Measurements from ENCODE around the gene TSPY9.
"Not testable (repeated sequence)": the region's sequence is repeated elsewhere in the genome, so short reads cannot be mapped to it uniquely, and the experiment has no call there.

TSPY9 gene, protein sequence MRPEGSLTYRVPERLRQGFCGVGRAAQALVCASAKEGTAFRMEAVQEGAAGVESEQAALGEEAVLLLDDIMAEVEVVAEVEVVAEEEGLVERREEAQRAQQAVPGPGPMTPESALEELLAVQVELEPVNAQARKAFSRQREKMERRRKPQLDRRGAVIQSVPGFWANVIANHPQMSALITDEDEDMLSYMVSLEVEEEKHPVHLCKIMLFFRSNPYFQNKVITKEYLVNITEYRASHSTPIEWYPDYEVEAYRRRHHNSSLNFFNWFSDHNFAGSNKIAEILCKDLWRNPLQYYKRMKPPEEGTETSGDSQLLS

DNA sequence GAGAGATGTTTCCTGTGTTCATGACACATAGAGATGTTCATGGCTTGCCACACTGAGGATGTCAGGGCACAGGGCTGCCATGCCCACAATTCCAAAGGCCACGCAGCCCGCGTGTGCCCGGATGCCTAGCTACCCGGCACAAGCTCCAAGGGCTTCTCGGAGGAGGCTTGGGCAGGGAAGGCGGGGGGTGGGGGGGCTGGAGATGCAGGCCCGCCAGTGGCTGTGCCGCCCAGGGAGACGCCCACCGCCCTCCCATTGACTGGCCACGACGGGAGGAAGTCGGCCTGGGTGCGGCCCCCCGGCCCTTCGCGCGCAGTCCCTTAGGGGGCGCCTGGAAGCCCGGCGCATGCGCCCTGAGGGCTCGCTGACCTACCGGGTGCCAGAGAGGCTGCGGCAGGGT lies at the start of gene TSPY9:
Gene TSPY9, plus strand, starts transcription at position 301 of the 400 bp plus-strand sequence. Its CDS starts 46 bp downstream, at position 347.
- H3K9me3 ChIP-seq (replicated peaks; ENCODE audit: insufficient read depth, low read length); H3K27me3 ChIP-seq (replicated peaks; ENCODE audit: insufficient read depth, low read length); H3K27ac ChIP-seq (ENCODE audit: low read length); H3F3A ChIP-seq (ENCODE audit: insufficient read depth, low read length); H3K4me3 ChIP-seq (ENCODE audit: low read length); DNase-seq; H4K20me1 ChIP-seq (ENCODE audit: insufficient read depth, low read length); H3K4me1 ChIP-seq (ENCODE audit: low read length); H2AFZ ChIP-seq (ENCODE audit: low read length); H3K9me2 ChIP-seq (replicated peaks; ENCODE audit: insufficient read depth, low read length); H3K79me2 ChIP-seq (ENCODE audit: low read length); H3K36me3 ChIP-seq (replicated peaks; ENCODE audit: insufficient read depth, low read length); H3K9ac ChIP-seq (ENCODE audit: low read length); H3K4me2 ChIP-seq (ENCODE audit: low read depth, low read length): not testable (repeated sequence)

DNA sequence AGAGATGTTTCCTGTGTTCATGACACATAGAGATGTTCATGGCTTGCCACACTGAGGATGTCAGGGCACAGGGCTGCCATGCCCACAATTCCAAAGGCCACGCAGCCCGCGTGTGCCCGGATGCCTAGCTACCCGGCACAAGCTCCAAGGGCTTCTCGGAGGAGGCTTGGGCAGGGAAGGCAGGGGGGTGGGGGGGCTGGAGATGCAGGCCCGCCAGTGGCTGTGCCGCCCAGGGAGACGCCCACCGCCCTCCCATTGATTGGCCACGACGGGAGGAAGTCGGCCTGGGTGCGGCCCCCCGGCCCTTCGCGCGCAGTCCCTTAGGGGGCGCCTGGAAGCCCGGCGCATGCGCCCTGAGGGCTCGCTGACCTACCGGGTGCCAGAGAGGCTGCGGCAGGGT lies 20.4 kb upstream of the TSPY9 start, which contains the start of gene TSPY1:
Gene TSPY1, plus strand, starts transcription at position 301 of the 400 bp plus-strand sequence. Its CDS starts 46 bp downstream, at position 347.
- H3K9me2 ChIP-seq (replicated peaks; ENCODE audit: insufficient read depth, low read length); H2AFZ ChIP-seq (ENCODE audit: low read length); DNase-seq; H3K27ac ChIP-seq (ENCODE audit: low read length); H3K27me3 ChIP-seq (replicated peaks; ENCODE audit: insufficient read depth, low read length); H3F3A ChIP-seq (ENCODE audit: insufficient read depth, low read length); H4K20me1 ChIP-seq (ENCODE audit: insufficient read depth, low read length); H3K9ac ChIP-seq (ENCODE audit: low read length); H3K36me3 ChIP-seq (replicated peaks; ENCODE audit: insufficient read depth, low read length); H3K79me2 ChIP-seq (ENCODE audit: low read length); H3K4me2 ChIP-seq (ENCODE audit: low read depth, low read length); H3K4me1 ChIP-seq (ENCODE audit: low read length); H3K9me3 ChIP-seq (replicated peaks; ENCODE audit: insufficient read depth, low read length); H3K4me3 ChIP-seq (ENCODE audit: low read length): not testable (repeated sequence)

DNA sequence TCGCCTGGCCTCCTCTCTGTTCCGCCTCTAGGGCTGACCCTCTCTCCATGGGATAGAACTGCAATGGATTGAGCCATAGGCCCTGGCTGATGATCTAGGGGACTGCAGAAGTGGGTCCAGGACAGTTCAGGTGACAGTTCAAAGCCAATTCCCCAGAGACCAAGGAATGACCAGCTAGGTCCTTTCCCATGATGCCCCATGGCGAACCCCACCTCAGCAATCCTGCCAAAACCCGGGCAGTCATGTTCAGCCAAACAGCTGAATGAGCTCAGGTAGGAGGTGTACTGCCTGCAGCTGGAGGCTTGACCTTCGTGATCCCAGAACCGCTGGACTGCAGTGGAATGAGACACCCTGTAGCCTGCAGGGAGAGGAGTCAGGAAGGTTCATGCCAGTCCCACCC lies 17.3 kb downstream of the TSPY9 start:
- not testable (repeated sequence) for H3K4me3 ChIP-seq (ENCODE audit: low read length); H3K79me2 ChIP-seq (ENCODE audit: low read length); H3K27ac ChIP-seq (ENCODE audit: low read length); H3K9ac ChIP-seq (ENCODE audit: low read length); H3F3A ChIP-seq (ENCODE audit: insufficient read depth, low read length); H3K4me2 ChIP-seq (ENCODE audit: low read depth, low read length); H3K4me1 ChIP-seq (ENCODE audit: low read length); H3K27me3 ChIP-seq (replicated peaks; ENCODE audit: insufficient read depth, low read length); H3K9me3 ChIP-seq (replicated peaks; ENCODE audit: insufficient read depth, low read length); H2AFZ ChIP-seq (ENCODE audit: low read length); H4K20me1 ChIP-seq (ENCODE audit: insufficient read depth, low read length); DNase-seq; H3K36me3 ChIP-seq (replicated peaks; ENCODE audit: insufficient read depth, low read length); H3K9me2 ChIP-seq (replicated peaks; ENCODE audit: insufficient read depth, low read length)

DNA sequence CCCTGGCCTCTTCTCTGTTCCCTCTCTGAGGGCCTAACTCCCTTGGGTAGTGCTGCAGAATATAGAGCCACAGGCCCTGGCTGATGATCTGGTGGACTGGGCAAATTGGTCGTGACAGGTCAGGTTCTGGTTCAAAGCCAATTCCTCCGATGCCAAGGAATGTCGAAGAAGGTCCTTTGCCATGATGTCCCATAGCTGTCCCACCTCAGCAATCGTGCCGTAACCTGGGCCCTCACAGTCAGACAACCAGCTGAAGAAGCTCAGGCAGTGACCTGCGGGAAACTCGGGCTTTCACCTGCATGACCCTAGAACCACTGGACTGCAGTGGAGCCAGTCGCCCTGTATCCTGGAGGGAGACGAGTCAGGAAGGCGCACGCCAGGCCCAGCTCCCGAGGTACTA lies 29.2 kb downstream of the TSPY9 start:
- H3K4me2 ChIP-seq (ENCODE audit: low read depth, low read length); H3K9me3 ChIP-seq (replicated peaks; ENCODE audit: insufficient read depth, low read length); H3K79me2 ChIP-seq (ENCODE audit: low read length); H3K36me3 ChIP-seq (replicated peaks; ENCODE audit: insufficient read depth, low read length); H3K4me1 ChIP-seq (ENCODE audit: low read length); H3F3A ChIP-seq (ENCODE audit: insufficient read depth, low read length); H3K9ac ChIP-seq (ENCODE audit: low read length); H4K20me1 ChIP-seq (ENCODE audit: insufficient read depth, low read length); H3K9me2 ChIP-seq (replicated peaks; ENCODE audit: insufficient read depth, low read length); H3K4me3 ChIP-seq (ENCODE audit: low read length); H3K27me3 ChIP-seq (replicated peaks; ENCODE audit: insufficient read depth, low read length); DNase-seq; H2AFZ ChIP-seq (ENCODE audit: low read length); H3K27ac ChIP-seq (ENCODE audit: low read length): not testable (repeated sequence)

DNA sequence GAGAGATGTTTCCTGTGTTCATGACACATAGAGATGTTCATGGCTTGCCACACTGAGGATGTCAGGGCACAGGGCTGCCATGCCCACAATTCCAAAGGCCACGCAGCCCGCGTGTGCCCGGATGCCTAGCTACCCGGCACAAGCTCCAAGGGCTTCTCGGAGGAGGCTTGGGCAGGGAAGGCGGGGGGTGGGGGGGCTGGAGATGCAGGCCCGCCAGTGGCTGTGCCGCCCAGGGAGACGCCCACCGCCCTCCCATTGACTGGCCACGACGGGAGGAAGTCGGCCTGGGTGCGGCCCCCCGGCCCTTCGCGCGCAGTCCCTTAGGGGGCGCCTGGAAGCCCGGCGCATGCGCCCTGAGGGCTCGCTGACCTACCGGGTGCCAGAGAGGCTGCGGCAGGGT lies 40.5 kb downstream of the TSPY9 start, which contains the start of gene TSPY10:
Gene TSPY10, plus strand, starts transcription at position 301 of the 400 bp plus-strand sequence. Its CDS starts 46 bp downstream, at position 347.
- not testable (repeated sequence) for DNase-seq; H3K4me3 ChIP-seq (ENCODE audit: low read length); H3F3A ChIP-seq (ENCODE audit: insufficient read depth, low read length); H3K9ac ChIP-seq (ENCODE audit: low read length); H3K79me2 ChIP-seq (ENCODE audit: low read length); H3K9me3 ChIP-seq (replicated peaks; ENCODE audit: insufficient read depth, low read length); H4K20me1 ChIP-seq (ENCODE audit: insufficient read depth, low read length); H3K27ac ChIP-seq (ENCODE audit: low read length); H2AFZ ChIP-seq (ENCODE audit: low read length); H3K4me1 ChIP-seq (ENCODE audit: low read length); H3K9me2 ChIP-seq (replicated peaks; ENCODE audit: insufficient read depth, low read length); H3K36me3 ChIP-seq (replicated peaks; ENCODE audit: insufficient read depth, low read length); H3K27me3 ChIP-seq (replicated peaks; ENCODE audit: insufficient read depth, low read length); H3K4me2 ChIP-seq (ENCODE audit: low read depth, low read length)

All from MM.1S (cell line).